ENCODE data around the gene MYCT1. TPM values are rescaled to one million over a fixed set of nuclear protein-coding genes. Genes with fewer than 3 reads are reported as not detected.

The MYCT1 gene
- total RNA-seq, 1 experiment from 2014 or later = not detected

GRCh38 chr6:152765331-152765730 lies 67.6 kb downstream of the MYCT1 start:
- Histone ChIP-seq H3K9me3 (ENCODE audit: control insufficient read depth in 1 of 2, insufficient read depth in 1 of 2, low read depth in 1 of 2, low read length in 2 of 2) (no peaks in the 10 kb centered on the region), H3K4me1 (ENCODE audit: control insufficient read depth in 1 of 2, insufficient read depth in 2 of 2, low read length in 2 of 2) (no peaks in the 10 kb centered on the region), H3K79me2 (ENCODE audit: insufficient read depth, low read length) (no peaks in the 10 kb centered on the region), H3K27me3 (ENCODE audit: insufficient read depth, low read length) (peaks cover 54% of the 10 kb centered on the region; the same call in 1 of the 2 replicates), H4K20me1 (ENCODE audit: insufficient read depth) (no peaks in the 10 kb centered on the region), H3K4me3 (replicated peaks in 1 of 2; ENCODE audit: low read depth in 1 of 2, low read length in 2 of 2) (no peak overlapping the region), H3K9me2 (ENCODE audit: insufficient read depth) (no peaks in the 10 kb centered on the region), H3K9ac (ENCODE audit: low read length) (no peak overlapping the region), H3K27ac (ENCODE audit: low read depth, low read length) (no peak overlapping the region), H3K36me3 (ENCODE audit: control insufficient read depth in 1 of 2, insufficient read depth in 2 of 2, low read length in 2 of 2) (no peaks in the 10 kb centered on the region), H2AFZ (ENCODE audit: low read depth, low read length, poor library complexity, severe bottlenecking) (no peak overlapping the region), H3K4me2 (ENCODE audit: low read length) (no peak overlapping the region)
- ATAC-seq = no peak
- intact Hi-C loops (cut with micrococcal nuclease) = no loop called here
- BruUV-seq (replicated peaks) = no TSS peak
- ChIA-PET RAD21 (ENCODE audit: low non-redundant PET in 1 of 2, low total read pairs in 2 of 2, uncharacterized antibody in 2 of 2, unreplicated experiment in 2 of 2) (no interaction called here), CTCF (no interaction called here), POLR2A (no interaction called here)
- no peak for DNase-seq (ENCODE audit: low read depth, low spot score)
- TF ChIP-seq EZH2 (IDR thresholded peaks at IDR 0.05) (no peak), TCF7L2 (IDR thresholded peaks at IDR 0.05; ENCODE audit: borderline replicate concordance, extremely low read depth, insufficient read depth, insufficient read length) (no peak), RAD21 (IDR thresholded peaks at IDR 0.05; ENCODE audit: low read depth) (no peak), POLR2AphosphoS5 (IDR thresholded peaks at IDR 0.05; ENCODE audit: low read depth, low read length) (no peak)

- no TSS peak for BruUV-seq (replicated peaks)
- no peak overlapping the region for H2AFZ ChIP-seq (ENCODE audit: low read depth, low read length, poor library complexity, severe bottlenecking)
- intact Hi-C loops (cut with micrococcal nuclease) = no loop called here
- CTCF ChIA-PET = no interaction called here
- no peaks in the 10 kb centered on the region for H3K4me1 ChIP-seq (ENCODE audit: control insufficient read depth in 1 of 2, insufficient read depth in 2 of 2, low read length in 2 of 2)
- H3K4me3 ChIP-seq (replicated peaks in 1 of 2; ENCODE audit: low read depth in 1 of 2, low read length in 2 of 2) = no peak overlapping the region
- H3K36me3 ChIP-seq (ENCODE audit: control insufficient read depth in 1 of 2, insufficient read depth in 2 of 2, low read length in 2 of 2) = no peaks in the 10 kb centered on the region
- H3K27ac ChIP-seq (ENCODE audit: low read depth, low read length) = no peak overlapping the region
- no peaks in the 10 kb centered on the region for H4K20me1 ChIP-seq (ENCODE audit: insufficient read depth)
- no peak for DNase-seq (ENCODE audit: low read depth, low spot score)
- H3K4me2 ChIP-seq (ENCODE audit: low read length) = no peak overlapping the region
- RAD21 ChIA-PET (ENCODE audit: low non-redundant PET in 1 of 2, low total read pairs in 2 of 2, uncharacterized antibody in 2 of 2, unreplicated experiment in 2 of 2) = no interaction called here
- no peaks in the 10 kb centered on the region for H3K9me2 ChIP-seq (ENCODE audit: insufficient read depth)
- POLR2A ChIA-PET = no interaction called here
- no peak overlapping the region for H3K9ac ChIP-seq (ENCODE audit: low read length)
- no peaks in the 10 kb centered on the region for H3K79me2 ChIP-seq (ENCODE audit: insufficient read depth, low read length)
- peaks cover 57% of the 10 kb centered on the region; the same call in 1 of the 2 replicates for H3K27me3 ChIP-seq (ENCODE audit: insufficient read depth, low read length)
- ATAC-seq = no peak
- no peaks in the 10 kb centered on the region for H3K9me3 ChIP-seq (ENCODE audit: control insufficient read depth in 1 of 2, insufficient read depth in 1 of 2, low read depth in 1 of 2, low read length in 2 of 2)
- TF ChIP-seq ZNF274 (IDR thresholded peaks at IDR 0.05; ENCODE audit: low read depth, low read length) (no peak), CTCF (IDR thresholded peaks at IDR 0.05 in 2 of 3, conservative IDR thresholded peaks at IDR 0.05 in 1 of 3; ENCODE audit: borderline replicate concordance in 1 of 3, insufficient read depth in 1 of 3, low read depth in 2 of 3, low read length in 2 of 3) (no peak), TCF7L2 (IDR thresholded peaks at IDR 0.05; ENCODE audit: borderline replicate concordance, extremely low read depth, insufficient read depth, insufficient read length) (no peak), SRF (IDR thresholded peaks at IDR 0.05; ENCODE audit: low read depth) (no peak), ZFX (IDR thresholded peaks at IDR 0.05) (no peak), MAX (IDR thresholded peaks at IDR 0.05) (no peak), CEBPB (IDR thresholded peaks at IDR 0.05; ENCODE audit: low read depth) (no peak), RAD21 (IDR thresholded peaks at IDR 0.05; ENCODE audit: low read depth) (no peak), SP1 (IDR thresholded peaks at IDR 0.05; ENCODE audit: low read depth) (no peak)
Observed at GRCh38 chr6:152769159-152769558, 71.5 kb downstream of the MYCT1 start.

Measured in HCT116 (cell line).